Gastroesophageal sphincter (tissue), 4 donors: ENCODE results near the gene LSMEM2. TPM values are rescaled to one million over a fixed set of nuclear protein-coding genes. Genes with fewer than 3 reads are reported as not detected.

Experiments
- ATAC-seq: fragments of 150-250 bp; one replicate; pipeline ENCODE4 v1.9.1; 2016; ENCODE audit warnings: mild to moderate bottlenecking, moderate library complexity
- H3K27ac ChIP-seq, 4 donors: fragments of 200-600 bp; sonication (generic) in 3 of 4; 1 replicate in 3 of 4; 2 replicates in 1 of 4; pipeline ENCODE4 v1.5.1; 2016 to 2019
- H3K27me3 ChIP-seq: fragments of 200-600 bp; sonication (generic); one replicate; pipeline ENCODE4 v1.5.1; 2019
- H3K36me3 ChIP-seq, 2 donors: fragments of 200-600 bp; sonication (generic); one replicate each; pipeline ENCODE4 v1.5.1; 2019; ENCODE audit warnings: control low read depth in 1 of 2
- H3K4me1 ChIP-seq, 3 donors: fragments of 200-600 bp; sonication (generic); 1 replicate in 2 of 3; 2 replicates in 1 of 3; pipeline ENCODE4 v1.5.1; 2016 to 2019; ENCODE audit warnings: control low read depth in 2 of 3
- H3K4me3 ChIP-seq, 2 donors: fragments of 200-600 bp; sonication (generic); one replicate each; pipeline ENCODE4 v1.5.1; 2019; ENCODE audit warnings: mild to moderate bottlenecking in 1 of 2, moderate library complexity in 1 of 2
- H3K9me3 ChIP-seq, 3 donors: fragments of 200-600 bp; sonication (generic); one replicate each; pipeline ENCODE4 v1.5.1; 2017 to 2019; ENCODE audit warnings: control low read depth in 2 of 3
- CTCF ChIP-seq, 4 experiments: fragments of 200-600 bp in 2 of 4; fragments of 450-650 bp in 2 of 4; sonication (generic) in 1 of 4; IDR thresholded peaks; one replicate each; pipeline ENCODE4 v1.5.1; 2017 to 2019; ENCODE audit warnings: antibody characterized with exemption in 4 of 4, mild to moderate bottlenecking in 2 of 4, moderate library complexity in 2 of 4
- EP300 ChIP-seq: sonication (generic); formaldehyde crosslinking; IDR thresholded peaks from one replicate; pipeline ENCODE4 v1.6.1; 2017; ENCODE audit warnings: antibody characterized with exemption, mild to moderate bottlenecking
- POLR2A ChIP-seq, 2 donors: fragments of 450-650 bp; IDR thresholded peaks; one replicate each; pipeline ENCODE4 v1.6.1; 2017; ENCODE audit warnings: antibody characterized with exemption in 2 of 2, mild to moderate bottlenecking in 2 of 2, moderate library complexity in 1 of 2
- POLR2AphosphoS5 ChIP-seq: sonication (generic); formaldehyde crosslinking; IDR thresholded peaks from one replicate; pipeline ENCODE4 v1.6.1; 2017; ENCODE audit warnings: antibody characterized with exemption
- WGBS, 2 donors: methylation state at CpG; one replicate each; pipeline ENCODE4 v1.1.5; 2018; ENCODE audit warnings: low coverage in 1 of 2; 5-methylcytosine and 5-hydroxymethylcytosine counted together
- total RNA-seq, 4 donors: library from RNA; depleted of rRNA; stranded (reverse); fragments of >200 nt; gene quantifications; one replicate each; pipeline ENCODE4 v1.1.0, GENCODE V29; 2016

The LSMEM2 gene
- total RNA-seq, 4 donors from 2014 or later: not detected

- ATAC-seq: no peak
- no peaks in the 10 kb centered on the region for H3K27me3 ChIP-seq
- peaks cover 3 to 100% (median 75%) of the 10 kb centered on the region in 3 donors for H3K4me1 ChIP-seq
- peak overlapping the region in 3 of 4 donors; percentile 78 to 100 (median 96) for H3K27ac ChIP-seq
- H3K36me3 ChIP-seq: peaks cover 0 to 48% of the 10 kb centered on the region in 2 donors
- no peak overlapping the region for H3K4me3 ChIP-seq
- TF ChIP-seq CTCF (IDR thresholded peaks at IDR 0.05): no peak
- TF ChIP-seq EP300: no peak
- TF ChIP-seq POLR2AphosphoS5: no peak
- no peak for TF ChIP-seq POLR2A (IDR thresholded peaks at IDR 0.05)
- 88 to 100% methylated on average over 1 to 2 of the region's 5 CpGs for WGBS, 2 donors
- H3K9me3 ChIP-seq: no peaks in the 10 kb centered on the region
These were observed 29.4 kb upstream of the LSMEM2 start for GRCh38 chr3:50249457-50249856.

- H3K4me1 ChIP-seq: peaks cover 3 to 100% (median 75%) of the 10 kb centered on the region in 3 donors
- H3K9me3 ChIP-seq: no peaks in the 10 kb centered on the region
- no peak overlapping the region for H3K4me3 ChIP-seq
- WGBS, 2 donors: 86% methylated on average over 4 of the region's 4 CpGs; no CpG with 5 or more reads in 1 of the 2 donors
- TF ChIP-seq CTCF (IDR thresholded peaks at IDR 0.05) (no peak), POLR2AphosphoS5 (no peak), EP300 (no peak), POLR2A (IDR thresholded peaks at IDR 0.05) (no peak)
- peak overlapping the region in 3 of 4 donors; percentile 76 to 100 (median 78) for H3K27ac ChIP-seq
- H3K36me3 ChIP-seq: peaks cover 0 to 58% of the 10 kb centered on the region in 2 donors
- H3K27me3 ChIP-seq: no peaks in the 10 kb centered on the region
- ATAC-seq: no peak
These were observed 28.4 kb upstream of the LSMEM2 start for GRCh38 chr3:50250514-50250913.

- Histone ChIP-seq H3K36me3 (peaks cover 0 to 65% of the 10 kb centered on the region in 2 donors), H3K4me3 (no peak overlapping the region), H3K27me3 (no peaks in the 10 kb centered on the region), H3K9me3 (no peaks in the 10 kb centered on the region), H3K27ac (peak overlapping the region in 3 of 4 donors; percentile 53 to 100 (median 76)), H3K4me1 (peaks cover 3 to 100% (median 69%) of the 10 kb centered on the region in 3 donors)
- WGBS, 2 donors: 51% methylated on average over 8 of the region's 8 CpGs; no CpG with 5 or more reads in 1 of the 2 donors
- no peak for TF ChIP-seq POLR2AphosphoS5
- TF ChIP-seq EP300: no peak
- no peak for TF ChIP-seq CTCF (IDR thresholded peaks at IDR 0.05)
- TF ChIP-seq POLR2A (IDR thresholded peaks at IDR 0.05): no peak
- ATAC-seq: no peak
These were observed 27.7 kb upstream of the LSMEM2 start for GRCh38 chr3:50251220-50251619.

- TF ChIP-seq EP300: no peak
- TF ChIP-seq POLR2AphosphoS5: peak; percentile 35
- ATAC-seq: peak; percentile 68
- peaks cover 2 to 98% (median 42%) of the 10 kb centered on the region in 3 donors for H3K4me1 ChIP-seq
These were observed 24.2 kb upstream of the LSMEM2 start for GRCh38 chr3:50254577-50255250.

GRCh38 chr3:50255251-50255615, 23.7 kb upstream of the LSMEM2 start:
- H3K27ac ChIP-seq: peak overlapping the region in 3 of 4 donors; percentile 76 to 100 (median 80)
- no peak overlapping the region for H3K4me3 ChIP-seq
- ATAC-seq: no peak
- peaks cover 0 to 83% of the 10 kb centered on the region in 2 donors for H3K36me3 ChIP-seq
- H3K27me3 ChIP-seq: no peaks in the 10 kb centered on the region
- TF ChIP-seq EP300: no peak
- no peak for TF ChIP-seq CTCF (IDR thresholded peaks at IDR 0.05)
- TF ChIP-seq POLR2A (IDR thresholded peaks at IDR 0.05): no peak
- no peak for TF ChIP-seq POLR2AphosphoS5
- H3K4me1 ChIP-seq: peaks cover 3 to 96% (median 39%) of the 10 kb centered on the region in 3 donors
- H3K9me3 ChIP-seq: peaks cover 0 to 8% (median 0%) of the 10 kb centered on the region in 3 donors
- 60% methylated on average over 3 of the region's 9 CpGs; no CpG with 5 or more reads in 1 of the 2 donors for WGBS, 2 donors

More at GRCh38 chr3:50254577-50255250, 24.2 kb upstream of the LSMEM2 start:
- no peaks in the 10 kb centered on the region for H3K27me3 ChIP-seq
- 61 to 75% methylated on average over 2 to 3 of the region's 8 CpGs for WGBS, 2 donors
- H3K4me3 ChIP-seq: no peak overlapping the region
- H3K36me3 ChIP-seq: peaks cover 0 to 84% of the 10 kb centered on the region in 2 donors
- peak overlapping the region in 3 of 4 donors; percentile 76 to 100 (median 80) for H3K27ac ChIP-seq
- peaks cover 0 to 8% (median 0%) of the 10 kb centered on the region in 3 donors for H3K9me3 ChIP-seq
